Colonic mucosa (tissue), 4 donors: ENCODE measurements around the gene RAB11FIP3. TPM values are rescaled to one million over a fixed set of nuclear protein-coding genes. Genes with fewer than 3 reads are reported as not detected.
A peak's percentile ranks its signal among the peaks of the same experiment; 100 is the strongest.
"Not testable (repeated sequence)": the region's sequence is repeated elsewhere in the genome, so short reads cannot be mapped to it uniquely, and the experiment has no call there.

Experiments used
- DNase-seq: peaks from one replicate; pipeline ENCODE4 v3.0.0-alpha.2; 2020
- H3K27ac ChIP-seq: fragments of 200-600 bp; one replicate; pipeline ENCODE4 v1.8.0; 2021
- H3K27me3 ChIP-seq: fragments of 200-600 bp; one replicate; pipeline ENCODE4 v1.8.0; 2021
- H3K36me3 ChIP-seq: fragments of 200-600 bp; one replicate; pipeline ENCODE4 v1.8.0; 2021
- H3K4me1 ChIP-seq: fragments of 200-600 bp; one replicate; pipeline ENCODE4 v1.8.0; 2021; ENCODE audit warnings: mild to moderate bottlenecking
- H3K4me3 ChIP-seq: fragments of 200-600 bp; one replicate; pipeline ENCODE4 v1.8.0; 2021
- H3K9ac ChIP-seq, 2 donors: one replicate each; pipeline ENCODE4 v1.7.0; 2013; ENCODE audit warnings: control low read depth in 2 of 2, low read depth in 2 of 2, low read length in 2 of 2
- H3K9me3 ChIP-seq: fragments of 200-600 bp; one replicate; pipeline ENCODE4 v1.8.0; 2021
- intact Hi-C: fragments of 100-400 bp; cut with DNase I; formaldehyde crosslinking; loops from one replicate; pipeline ENCODE4 v1.14.1; 2022
- total RNA-seq, 2 donors: library from RNA; stranded (reverse); fragmentation: NEBNext Ultra II Directional in 1 of 2; extraction: Animal tissue kit (Norgen Biotek cat#: 25700) in 1 of 2; gene quantifications; one replicate each; pipeline ENCODE4 v1.2.1, GENCODE V29; 2021
- TF ChIP-seq, protein P1 (sequence below): fragments of 200-600 bp; IDR thresholded peaks from one replicate; pipeline ENCODE4 v1.8.0; 2022; ENCODE audit warnings: antibody characterized with exemption, mild to moderate bottlenecking
- donor health status: healthy.
- donor health status: DM: no; HTN: no; CAD: no.
- donor health status: DM: no; HTN: no; CAD: no.

RAB11FIP3 gene
- total RNA-seq, 2 donors from 2014 or later: 20.9 to 22.3 TPM

- Histone ChIP-seq H3K27ac (no peak overlapping the region), H3K27me3 (no peaks in the 10 kb centered on the region)
These were observed 50.6 kb downstream of the RAB11FIP3 start for GRCh38 chr16:476039-476438.

DNA sequence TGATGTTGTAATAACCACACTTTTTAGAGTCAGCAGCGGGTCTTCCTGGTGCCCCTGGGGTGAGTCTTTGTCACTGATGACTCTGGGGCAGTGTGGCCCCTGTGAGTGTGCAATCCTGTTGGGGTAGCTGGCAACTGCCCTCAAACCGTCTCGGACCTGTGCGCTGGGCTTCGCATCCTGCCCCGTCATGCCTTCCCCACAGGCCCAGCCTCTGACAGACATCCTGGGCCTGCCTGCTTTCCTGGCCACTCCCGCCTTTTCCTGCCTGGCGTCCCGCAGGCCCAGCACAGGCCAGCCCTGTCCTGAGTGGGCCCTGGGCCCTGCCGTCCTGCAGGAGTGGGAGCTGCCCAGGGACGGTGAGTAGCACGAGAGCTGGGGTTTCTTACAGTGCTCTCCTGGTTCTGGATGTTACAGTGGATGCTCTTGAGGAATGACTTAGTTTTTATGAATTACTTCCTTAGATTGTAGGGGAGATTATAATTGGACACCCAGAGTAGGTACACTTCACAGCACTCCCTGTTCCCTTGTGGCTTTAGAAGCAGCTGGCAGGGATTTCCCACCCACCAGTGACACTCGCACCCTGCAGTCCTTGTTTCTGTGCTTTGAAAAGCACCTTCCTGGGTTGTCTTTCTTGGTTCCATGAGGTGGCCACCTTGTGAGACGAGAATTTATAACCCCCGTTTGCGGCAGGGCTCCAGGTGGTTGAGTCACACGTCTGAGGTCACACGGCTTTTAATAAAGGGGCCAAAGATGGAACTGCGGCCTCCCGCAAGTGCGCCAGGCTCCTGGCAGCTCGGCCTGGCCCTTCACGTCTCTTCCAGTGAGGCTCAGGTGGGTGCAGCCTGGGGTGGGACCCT lies 52.1 kb downstream of the RAB11FIP3 start:
- Histone ChIP-seq H3K9ac (no peak overlapping the region), H3K36me3 (no peaks in the 10 kb centered on the region), H3K27ac (no peak overlapping the region), H3K4me3 (no peak overlapping the region), H3K9me3 (no peaks in the 10 kb centered on the region), H3K27me3 (no peaks in the 10 kb centered on the region), H3K4me1 (no peaks in the 10 kb centered on the region)
- no peak for DNase-seq
- intact Hi-C loops: no loop called here
- TF ChIP-seq, protein P1, sequence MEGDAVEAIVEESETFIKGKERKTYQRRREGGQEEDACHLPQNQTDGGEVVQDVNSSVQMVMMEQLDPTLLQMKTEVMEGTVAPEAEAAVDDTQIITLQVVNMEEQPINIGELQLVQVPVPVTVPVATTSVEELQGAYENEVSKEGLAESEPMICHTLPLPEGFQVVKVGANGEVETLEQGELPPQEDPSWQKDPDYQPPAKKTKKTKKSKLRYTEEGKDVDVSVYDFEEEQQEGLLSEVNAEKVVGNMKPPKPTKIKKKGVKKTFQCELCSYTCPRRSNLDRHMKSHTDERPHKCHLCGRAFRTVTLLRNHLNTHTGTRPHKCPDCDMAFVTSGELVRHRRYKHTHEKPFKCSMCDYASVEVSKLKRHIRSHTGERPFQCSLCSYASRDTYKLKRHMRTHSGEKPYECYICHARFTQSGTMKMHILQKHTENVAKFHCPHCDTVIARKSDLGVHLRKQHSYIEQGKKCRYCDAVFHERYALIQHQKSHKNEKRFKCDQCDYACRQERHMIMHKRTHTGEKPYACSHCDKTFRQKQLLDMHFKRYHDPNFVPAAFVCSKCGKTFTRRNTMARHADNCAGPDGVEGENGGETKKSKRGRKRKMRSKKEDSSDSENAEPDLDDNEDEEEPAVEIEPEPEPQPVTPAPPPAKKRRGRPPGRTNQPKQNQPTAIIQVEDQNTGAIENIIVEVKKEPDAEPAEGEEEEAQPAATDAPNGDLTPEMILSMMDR: no peak

More at GRCh38 chr16:476039-476438, 50.6 kb downstream of the RAB11FIP3 start:
- H3K4me3 ChIP-seq: no peak overlapping the region
- peak; percentile 34 for DNase-seq
- no peak overlapping the region for H3K9ac ChIP-seq
- H3K36me3 ChIP-seq: no peaks in the 10 kb centered on the region
- H3K4me1 ChIP-seq: no peaks in the 10 kb centered on the region
- intact Hi-C loops: no loop called here
- TF ChIP-seq, protein P1: no peak
- no peaks in the 10 kb centered on the region for H3K9me3 ChIP-seq

DNA sequence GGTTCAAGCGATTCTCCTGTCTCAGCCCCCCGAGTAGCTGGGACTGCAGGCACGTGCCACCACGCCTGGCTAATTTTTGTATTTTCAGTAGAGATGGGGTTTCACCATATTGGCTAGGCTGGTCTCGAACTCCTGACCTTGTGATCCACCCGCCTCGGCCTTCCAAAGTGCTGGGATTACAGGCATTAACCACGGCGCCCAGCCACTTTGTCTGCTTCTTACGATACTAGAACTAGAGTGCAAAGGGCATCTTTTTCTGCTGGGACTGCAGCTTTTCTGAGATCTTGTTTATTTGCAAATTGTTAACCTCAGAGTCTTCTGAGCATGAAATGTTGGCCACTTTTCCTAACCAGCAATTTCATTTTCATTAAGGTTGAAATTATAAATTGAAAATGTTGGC lies 52.8 kb downstream of the RAB11FIP3 start:
- H3K4me3 ChIP-seq, H3K9me3 ChIP-seq, H3K9ac ChIP-seq, H3K27ac ChIP-seq, H3K4me1 ChIP-seq, DNase-seq, H3K27me3 ChIP-seq, H3K36me3 ChIP-seq, intact Hi-C loops: not testable (repeated sequence)

DNA sequence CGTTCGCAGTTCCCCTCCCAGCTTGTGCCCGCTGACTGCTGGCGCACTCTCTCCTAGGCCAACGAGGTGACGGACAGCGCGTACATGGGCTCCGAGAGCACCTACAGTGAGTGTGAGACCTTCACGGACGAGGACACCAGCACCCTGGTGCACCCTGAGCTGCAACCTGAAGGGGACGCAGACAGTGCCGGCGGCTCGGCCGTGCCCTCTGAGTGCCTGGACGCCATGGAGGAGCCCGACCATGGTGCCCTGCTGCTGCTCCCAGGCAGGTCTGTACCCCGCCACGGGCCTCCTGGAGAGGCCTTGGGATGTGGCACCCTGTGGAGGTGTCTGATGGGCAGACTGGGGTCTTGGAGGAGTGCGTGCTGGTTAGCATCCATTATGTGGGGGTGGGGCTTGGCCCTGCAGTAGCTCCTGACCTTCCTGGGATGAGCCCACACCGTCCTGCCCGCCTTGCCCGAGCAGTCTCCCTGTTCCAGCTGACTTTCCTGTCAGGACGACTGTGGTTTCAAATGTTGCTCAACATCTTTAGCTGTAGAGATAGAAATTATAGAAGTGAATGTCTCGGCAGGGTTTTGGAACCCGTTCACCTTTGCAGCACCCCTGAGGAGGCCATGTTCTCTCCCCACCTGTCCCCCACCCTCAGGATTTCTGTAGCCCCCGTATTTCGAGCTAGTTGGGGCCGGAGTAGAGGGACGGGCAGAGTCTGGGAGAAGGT lies 57.2 kb downstream of the RAB11FIP3 start:
- intact Hi-C loops: loop anchor here (10.0 kb wide), 1 partner anchor 98 kb away; the partner anchor contains the start of gene PGAP6
- H3K27ac ChIP-seq: no peak overlapping the region
- H3K9me3 ChIP-seq: no peaks in the 10 kb centered on the region
- TF ChIP-seq, protein P1: no peak
- H3K36me3 ChIP-seq: no peaks in the 10 kb centered on the region
- no peak overlapping the region for H3K9ac ChIP-seq
- DNase-seq: no peak
- H3K27me3 ChIP-seq: no peaks in the 10 kb centered on the region
- no peaks in the 10 kb centered on the region for H3K4me1 ChIP-seq
- H3K4me3 ChIP-seq: no peak overlapping the region

- no peak for DNase-seq
- intact Hi-C loops: loop anchor here (10.0 kb wide), 1 partner anchor 99 kb away; the partner anchor contains the start of gene PGAP6
- H3K27ac ChIP-seq: no peak overlapping the region
- no peaks in the 10 kb centered on the region for H3K4me1 ChIP-seq
- H3K9ac ChIP-seq: no peak overlapping the region
- no peaks in the 10 kb centered on the region for H3K9me3 ChIP-seq
- H3K27me3 ChIP-seq: no peaks in the 10 kb centered on the region
- no peak overlapping the region for H3K4me3 ChIP-seq
- TF ChIP-seq, protein P1: no peak
- H3K36me3 ChIP-seq: no peaks in the 10 kb centered on the region
These were observed 58.1 kb downstream of the RAB11FIP3 start for GRCh38 chr16:483341-484075.
